Measurements from ENCODE around the gene SLC37A3.
A peak's percentile ranks its signal among the peaks of the same experiment; 100 is the strongest.
"Not testable (repeated sequence)": the region's sequence is repeated elsewhere in the genome, so short reads cannot be mapped to it uniquely, and the experiment has no call there.

The SLC37A3 gene

GRCh38 chr7:140348161-140348849, 50.0 kb downstream of the SLC37A3 start:
- DNase-seq (ENCODE audit: low read depth): no peak

GRCh38 chr7:140347218-140347617, 51.1 kb downstream of the SLC37A3 start:
- DNase-seq (ENCODE audit: low read depth): no peak

GRCh38 chr7:140345426-140345825, 52.9 kb downstream of the SLC37A3 start:
- no peak for DNase-seq (ENCODE audit: low read depth)

- DNase-seq (ENCODE audit: low read depth): no peak
Observed at GRCh38 chr7:140342727-140343514, 55.4 kb downstream of the SLC37A3 start.

- DNase-seq (ENCODE audit: low read depth): not testable (repeated sequence)
Observed at GRCh38 chr7:140338959-140339358, 59.4 kb downstream of the SLC37A3 start.

- no peak for DNase-seq (ENCODE audit: low read depth)
Observed at GRCh38 chr7:140334341-140335057, 63.8 kb downstream of the SLC37A3 start.

- DNase-seq (ENCODE audit: low read depth): no peak
Observed at GRCh38 chr7:140333686-140334085, 64.6 kb downstream of the SLC37A3 start.

- no peak for DNase-seq (ENCODE audit: low read depth)
Observed at GRCh38 chr7:140333223-140333622, 65.1 kb downstream of the SLC37A3 start.

- DNase-seq (ENCODE audit: low read depth): no peak
Observed at GRCh38 chr7:140330595-140330994, 67.7 kb downstream of the SLC37A3 start.

- no peak for DNase-seq (ENCODE audit: low read depth)
Observed at GRCh38 chr7:140330128-140330527, 68.2 kb downstream of the SLC37A3 start.

- no peak for DNase-seq (ENCODE audit: low read depth)
Observed at GRCh38 chr7:140327261-140327661, 71.1 kb downstream of the SLC37A3 start.

- peak; percentile 18 for DNase-seq (ENCODE audit: low read depth)
Observed at GRCh38 chr7:140326116-140326928, 72.0 kb downstream of the SLC37A3 start.

- DNase-seq (ENCODE audit: low read depth): no peak
Observed at GRCh38 chr7:140325600-140325999, 72.7 kb downstream of the SLC37A3 start.

- DNase-seq (ENCODE audit: low read depth): no peak
Observed at GRCh38 chr7:140324714-140325113, 73.6 kb downstream of the SLC37A3 start.

- DNase-seq (ENCODE audit: low read depth): no peak
Observed at GRCh38 chr7:140322759-140323158, 75.6 kb downstream of the SLC37A3 start.

- DNase-seq (ENCODE audit: low read depth): not testable (repeated sequence)
Observed at GRCh38 chr7:140320078-140320477, 78.3 kb downstream of the SLC37A3 start.

GRCh38 chr7:140317999-140318398, 80.3 kb downstream of the SLC37A3 start:
- DNase-seq (ENCODE audit: low read depth): no peak

GRCh38 chr7:140317597-140317996, 80.7 kb downstream of the SLC37A3 start:
- no peak for DNase-seq (ENCODE audit: low read depth)

- DNase-seq (ENCODE audit: low read depth): no peak
Observed at GRCh38 chr7:140316165-140316661, 82.1 kb downstream of the SLC37A3 start.

- no peak for DNase-seq (ENCODE audit: low read depth)
Observed at GRCh38 chr7:140315498-140316164, 82.7 kb downstream of the SLC37A3 start.
